Stimulated activated naive CD8-positive, alpha-beta T cell treated with anti-CD3 and anti-CD28 coated beads, Interleukin-15, amount 100 ng/mL, for 72 hours (primary cell): ENCODE data around the gene HAUS7.

Experiments
- ATAC-seq: fragments of 150-1000 bp; cut with Tn5 transposase; 2 replicates; pipeline ENCODE4 v1.10.0; 2021; ENCODE audit warnings: mild to moderate bottlenecking, moderate library complexity
- DNase-seq, 2 donors: peaks; one replicate each; pipeline ENCODE4 v3.0.0; 2021 to 2022
- H3K27ac Mint-ChIP-seq, 2 donors: one replicate each; pipeline ENCODE4 v1.8.0; 2022; ENCODE audit warnings: mild to moderate bottlenecking in 2 of 2, mixed read lengths in 2 of 2, moderate library complexity in 2 of 2
- H3K27me3 Mint-ChIP-seq: one replicate; pipeline ENCODE4 v1.8.0; 2022; ENCODE audit warnings: mixed read lengths
- H3K4me1 Mint-ChIP-seq: one replicate; pipeline ENCODE4 v1.8.0; 2022; ENCODE audit warnings: mild to moderate bottlenecking, mixed read lengths
- H3K4me3 Mint-ChIP-seq, 2 donors: one replicate each; pipeline ENCODE4 v1.8.0; 2022; ENCODE audit warnings: mild to moderate bottlenecking in 2 of 2, mixed read lengths in 2 of 2, moderate library complexity in 1 of 2
- H3K9me3 Mint-ChIP-seq, 2 donors: one replicate each; pipeline ENCODE4 v1.8.0; 2022; ENCODE audit warnings: mixed read lengths in 2 of 2

HAUS7 gene

DNA sequence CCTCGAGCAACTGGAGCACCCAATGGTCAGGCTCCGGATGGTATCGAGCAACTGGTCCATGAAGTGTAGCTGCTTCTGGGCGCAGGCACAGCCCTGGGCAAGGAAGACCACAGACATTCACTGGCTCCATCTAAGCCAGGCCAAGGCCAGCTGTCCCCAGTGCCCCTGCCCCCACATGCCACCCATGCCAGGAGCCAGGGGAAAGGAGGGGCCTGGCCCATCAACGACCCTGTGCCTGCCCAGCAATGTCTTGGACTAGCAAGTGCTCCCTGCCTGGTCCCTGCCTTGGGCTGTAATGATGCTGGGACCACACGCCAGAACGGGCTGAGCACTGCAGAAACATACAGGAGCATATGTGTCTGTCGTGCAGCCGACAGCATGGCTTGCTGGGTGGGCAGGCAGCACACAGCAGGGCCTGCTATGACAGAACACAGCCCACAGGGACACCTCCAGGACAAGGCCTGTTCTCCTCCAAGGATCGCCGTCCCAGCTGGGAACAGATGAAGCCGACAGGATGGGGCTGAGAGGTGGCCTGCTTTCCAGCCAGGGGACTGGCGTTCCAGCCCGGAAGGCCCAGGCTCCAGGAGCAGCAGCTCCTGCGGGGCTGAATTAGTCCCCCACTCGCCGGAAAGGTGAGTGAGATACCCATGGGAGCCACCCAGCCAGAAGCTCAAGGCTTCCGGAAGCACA is 13.1 kb downstream of the HAUS7 start:
- Mint-ChIP-seq H3K4me3 (no peak overlapping the region), H3K4me1 (no peaks in the 10 kb centered on the region), H3K9me3 (no peaks in the 10 kb centered on the region), H3K27me3 (no peaks in the 10 kb centered on the region), H3K27ac (peak overlapping the region in 1 of 2 donors; percentile 34)
- ATAC-seq (no peak), DNase-seq (no peak)

DNA sequence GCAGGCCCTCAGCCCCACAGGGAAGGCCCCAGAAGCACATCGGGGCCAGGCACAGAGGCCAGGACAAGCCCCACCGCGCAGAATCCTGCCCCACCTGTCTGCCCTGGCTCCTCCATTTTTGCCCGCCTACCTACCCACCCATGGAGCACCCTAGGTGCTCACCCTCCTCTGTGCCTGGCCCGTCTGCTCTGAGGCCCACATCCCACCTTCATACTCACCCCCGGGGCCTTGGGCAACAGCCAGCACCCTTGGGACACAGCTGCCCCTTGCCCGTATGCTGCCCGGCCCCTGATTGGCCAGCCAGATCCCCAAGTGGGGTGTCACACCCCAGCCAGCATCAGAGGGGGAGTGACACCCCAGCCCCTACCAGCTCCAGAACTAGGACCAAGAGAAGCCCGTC is 13.7 kb downstream of the HAUS7 start:
- DNase-seq (no peak), ATAC-seq (no peak)
- no peaks in the 10 kb centered on the region for H3K27me3 Mint-ChIP-seq
- H3K4me1 Mint-ChIP-seq, result no peaks in the 10 kb centered on the region
- H3K4me3 Mint-ChIP-seq, result no peak overlapping the region
- H3K9me3 Mint-ChIP-seq, result no peaks in the 10 kb centered on the region
- H3K27ac Mint-ChIP-seq, result peak overlapping the region in 1 of 2 donors; percentile 67

DNA sequence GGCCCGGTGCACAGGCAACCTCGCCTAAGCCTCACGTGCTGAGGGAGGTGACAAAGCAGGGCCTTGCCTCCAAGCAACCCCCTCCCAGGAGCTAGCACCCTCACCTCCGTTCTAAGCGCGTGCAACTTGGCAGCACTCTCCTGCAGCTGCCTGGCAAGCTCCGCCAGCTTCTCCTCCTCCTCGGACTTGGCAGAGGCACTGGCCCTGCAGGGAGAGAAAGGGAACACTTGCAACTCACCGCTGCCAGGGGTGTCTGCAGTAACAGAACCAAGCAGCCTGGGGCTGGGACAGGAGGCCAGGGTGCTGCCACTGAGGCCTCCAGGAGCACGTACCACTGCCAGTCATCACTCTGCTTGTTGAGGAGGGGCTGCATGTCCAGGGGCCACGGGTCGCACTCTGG is 14.2 kb downstream of the HAUS7 start:
- Mint-ChIP-seq H3K27me3 (no peaks in the 10 kb centered on the region), H3K9me3 (no peaks in the 10 kb centered on the region), H3K4me3 (no peak overlapping the region), H3K27ac (no peak overlapping the region), H3K4me1 (no peaks in the 10 kb centered on the region)
- ATAC-seq, result no peak
- no peak for DNase-seq

DNA sequence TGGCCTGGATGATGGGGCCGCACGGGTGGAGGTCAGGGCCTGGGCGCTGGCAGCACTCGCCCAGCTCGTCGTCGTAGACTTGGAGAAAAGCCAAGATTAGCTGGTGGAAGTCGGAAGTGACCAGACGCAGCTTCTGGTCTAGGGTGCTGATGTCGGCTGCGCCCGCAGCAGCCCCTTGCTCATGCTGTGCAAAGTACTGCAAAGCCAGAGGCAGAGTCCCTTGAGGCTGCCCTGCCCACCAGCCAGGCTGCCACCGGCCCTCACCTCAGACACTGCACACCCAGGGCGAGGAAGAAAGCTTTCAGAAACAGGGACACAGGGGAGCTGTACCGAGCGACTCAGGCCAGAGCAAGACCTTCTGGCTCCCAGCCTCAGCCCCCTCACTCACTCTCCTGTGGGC is 14.8 kb downstream of the HAUS7 start:
- Mint-ChIP-seq H3K4me3 (no peak overlapping the region), H3K27me3 (no peaks in the 10 kb centered on the region), H3K9me3 (no peaks in the 10 kb centered on the region), H3K27ac (no peak overlapping the region), H3K4me1 (no peaks in the 10 kb centered on the region)
- no peak for DNase-seq
- no peak for ATAC-seq

DNA sequence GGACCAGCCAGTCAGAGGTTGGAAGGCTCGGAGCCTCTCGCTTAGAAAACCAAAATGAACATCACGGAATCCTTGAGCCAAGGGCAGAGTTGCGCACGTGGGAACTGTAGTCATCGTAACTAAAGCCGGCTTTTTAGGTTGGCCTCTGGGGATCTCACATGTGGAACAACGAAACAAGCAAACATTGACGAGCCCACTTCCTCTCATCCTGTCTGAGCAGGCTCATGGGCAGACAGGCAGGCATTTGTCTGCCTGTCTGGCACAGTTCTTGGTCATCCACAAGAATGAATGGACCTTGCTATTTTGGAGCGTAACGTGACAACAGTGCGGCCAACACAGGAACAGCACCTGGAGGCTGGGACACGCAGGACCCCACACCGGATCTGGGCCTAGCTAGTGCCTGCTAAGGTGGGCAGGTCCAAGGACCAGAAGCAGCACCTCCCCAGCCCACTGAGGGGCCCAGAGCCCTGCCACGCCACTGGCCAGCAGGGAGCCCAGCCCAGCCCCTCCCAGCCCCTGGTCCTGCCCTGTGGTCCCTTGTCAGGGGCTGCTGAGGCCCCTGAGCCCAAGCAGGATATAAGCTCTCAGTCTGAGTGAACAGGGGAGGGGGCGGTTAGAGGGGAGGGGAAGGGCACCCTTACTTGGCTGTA is 15.3 kb downstream of the HAUS7 start:
- Mint-ChIP-seq H3K9me3 (no peaks in the 10 kb centered on the region), H3K27ac (no peak overlapping the region), H3K4me3 (no peak overlapping the region), H3K27me3 (no peaks in the 10 kb centered on the region), H3K4me1 (no peaks in the 10 kb centered on the region)
- no peak for DNase-seq
- ATAC-seq, result no peak

DNA sequence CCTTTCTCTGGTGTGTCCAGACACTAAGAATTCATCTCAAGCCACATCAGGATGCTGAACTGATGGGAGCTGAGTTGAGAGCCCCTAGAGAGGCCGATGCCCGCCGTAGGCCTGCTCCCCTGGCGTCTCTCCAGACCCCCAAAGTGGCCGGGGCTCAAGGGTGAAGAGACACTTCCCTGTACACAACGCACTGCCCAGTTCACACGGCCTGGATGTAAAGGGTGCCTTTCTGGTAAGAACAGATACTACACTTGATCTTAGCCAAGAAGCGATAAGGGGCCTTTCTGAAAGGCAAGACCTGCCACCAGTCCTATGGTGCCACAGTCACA is 19.5 kb downstream of the HAUS7 start:
- no peaks in the 10 kb centered on the region for H3K9me3 Mint-ChIP-seq
- H3K4me3 Mint-ChIP-seq, result no peak overlapping the region
- ATAC-seq, result no peak
- H3K4me1 Mint-ChIP-seq, result no peaks in the 10 kb centered on the region
- no peak for DNase-seq
- H3K27ac Mint-ChIP-seq, result no peak overlapping the region
- H3K27me3 Mint-ChIP-seq, result no peaks in the 10 kb centered on the region

DNA sequence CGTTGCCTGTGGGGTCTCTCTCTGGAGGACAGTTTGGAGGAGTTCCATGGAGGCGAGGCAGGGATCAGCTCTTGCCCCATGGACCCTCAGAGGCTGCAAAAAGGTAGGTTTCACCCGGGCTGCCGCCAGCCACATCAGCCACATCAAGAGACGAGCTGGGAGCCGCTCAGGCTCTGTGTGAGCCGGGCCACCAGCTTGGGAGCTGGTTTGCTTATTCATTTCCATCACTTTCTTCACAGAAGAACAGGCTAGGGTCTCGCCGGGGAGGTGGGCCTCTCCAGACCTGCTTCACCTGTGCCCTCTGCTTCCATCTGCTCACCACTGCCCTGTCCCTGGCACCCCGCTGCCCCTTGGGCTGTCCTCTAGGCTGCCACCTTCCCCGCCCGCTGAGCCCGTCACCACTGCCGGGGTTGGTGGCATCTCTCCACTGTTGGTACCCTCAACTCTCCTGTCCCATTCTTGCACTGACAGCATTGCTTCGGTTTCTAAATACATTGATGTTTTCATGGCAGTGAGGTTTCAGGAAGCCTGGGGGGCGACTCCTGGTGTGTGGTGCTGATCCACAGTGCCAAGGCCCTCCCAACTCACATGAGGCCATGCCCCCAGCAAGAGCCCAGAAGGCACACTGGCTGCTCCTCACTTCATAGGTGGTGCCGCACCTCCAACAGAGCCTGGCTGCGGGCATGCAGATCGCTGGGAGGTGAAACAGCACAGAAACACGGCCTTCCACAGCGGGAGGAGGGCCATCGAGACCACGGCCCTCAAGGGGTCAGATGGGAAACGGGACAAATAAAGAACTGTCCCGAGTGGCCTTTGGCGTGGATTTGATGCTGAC is 20.0 kb downstream of the HAUS7 start:
- ATAC-seq (no peak), DNase-seq (no peak)
- no peaks in the 10 kb centered on the region for H3K4me1 Mint-ChIP-seq
- H3K9me3 Mint-ChIP-seq, result no peaks in the 10 kb centered on the region
- H3K4me3 Mint-ChIP-seq, result no peak overlapping the region
- no peaks in the 10 kb centered on the region for H3K27me3 Mint-ChIP-seq
- H3K27ac Mint-ChIP-seq, result no peak overlapping the region

DNA sequence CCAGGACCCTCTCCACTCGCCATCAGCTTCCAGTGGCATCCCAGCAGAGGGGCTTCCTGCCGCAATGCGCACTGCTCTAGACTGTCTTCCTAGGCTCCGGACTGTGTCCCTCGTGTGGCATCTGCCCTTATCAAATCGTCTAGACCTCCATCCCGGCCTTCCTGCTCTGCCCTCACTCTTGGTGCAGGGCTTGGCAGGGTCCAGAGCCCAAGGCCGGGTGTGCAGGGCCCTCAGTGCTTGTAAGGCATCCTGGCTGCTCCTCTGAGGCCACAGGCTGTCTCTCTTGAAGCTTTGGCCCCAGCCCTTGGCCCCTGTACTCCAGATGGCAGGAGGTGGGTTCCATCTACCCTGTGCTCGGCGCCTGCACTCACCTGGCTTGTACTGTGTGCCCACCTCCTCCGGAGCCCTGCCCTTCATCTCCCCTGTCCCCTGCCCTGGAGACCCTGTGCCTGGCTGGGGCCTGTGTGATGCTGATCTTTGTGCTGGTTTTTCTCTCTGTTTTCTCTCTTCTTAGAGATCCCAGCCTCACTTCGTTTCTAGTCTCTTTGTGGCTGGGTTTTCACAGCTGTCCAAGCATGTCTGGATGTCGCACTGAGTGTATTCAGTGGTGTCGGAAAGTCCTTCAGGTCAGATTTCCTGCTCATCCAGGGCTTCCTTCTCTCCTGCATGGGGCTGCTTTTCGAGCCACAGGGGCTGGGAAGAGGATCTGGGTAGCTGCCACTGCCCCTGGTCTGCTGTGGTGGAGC is 20.8 kb downstream of the HAUS7 start:
- ATAC-seq, result no peak
- Mint-ChIP-seq H3K4me1 (no peaks in the 10 kb centered on the region), H3K27me3 (no peaks in the 10 kb centered on the region), H3K4me3 (no peak overlapping the region), H3K9me3 (no peaks in the 10 kb centered on the region), H3K27ac (no peak overlapping the region)
- DNase-seq, result no peak

DNA sequence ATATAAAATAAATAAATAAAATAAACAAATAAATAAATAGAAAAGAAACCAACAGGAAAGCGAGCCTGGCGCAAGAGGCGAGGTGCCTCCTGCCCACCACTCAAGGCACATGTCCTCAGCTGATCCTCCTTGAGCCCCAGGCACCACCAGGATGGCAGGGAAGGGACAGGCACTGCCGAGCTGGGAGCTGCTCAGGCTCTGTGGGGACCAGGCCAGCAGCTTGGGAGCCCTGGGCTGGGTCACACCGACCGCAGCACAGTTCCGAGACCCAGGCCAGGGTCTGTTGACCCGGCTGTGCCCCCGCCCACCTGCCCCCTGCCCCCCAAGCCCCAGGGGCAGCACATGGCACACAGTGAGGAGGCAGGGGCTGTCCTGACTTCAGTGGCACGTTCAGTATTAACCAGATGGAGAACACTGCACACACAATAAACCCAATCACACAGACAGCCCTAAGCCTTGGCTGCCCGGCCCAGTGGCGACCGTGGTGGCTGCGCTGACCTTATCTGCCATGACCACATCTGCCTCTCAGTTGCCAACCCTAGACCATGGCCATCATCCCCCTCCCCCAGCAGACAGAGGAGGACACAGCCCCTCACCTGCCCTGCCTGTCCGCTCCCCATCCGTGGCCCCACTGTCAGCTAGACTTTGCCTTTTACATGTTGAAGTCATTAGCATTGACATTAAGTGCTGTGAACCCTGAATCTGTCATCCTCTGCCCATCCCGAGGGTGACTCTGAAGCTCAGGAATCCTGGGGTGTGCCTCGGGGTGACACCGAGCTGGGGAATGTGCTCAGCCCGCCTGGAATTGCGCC is 21.6 kb downstream of the HAUS7 start:
- H3K27me3 Mint-ChIP-seq, result no peaks in the 10 kb centered on the region
- no peak overlapping the region for H3K4me3 Mint-ChIP-seq
- no peak for DNase-seq
- H3K27ac Mint-ChIP-seq, result no peak overlapping the region
- no peak for ATAC-seq
- H3K4me1 Mint-ChIP-seq, result no peaks in the 10 kb centered on the region
- no peaks in the 10 kb centered on the region for H3K9me3 Mint-ChIP-seq

DNA sequence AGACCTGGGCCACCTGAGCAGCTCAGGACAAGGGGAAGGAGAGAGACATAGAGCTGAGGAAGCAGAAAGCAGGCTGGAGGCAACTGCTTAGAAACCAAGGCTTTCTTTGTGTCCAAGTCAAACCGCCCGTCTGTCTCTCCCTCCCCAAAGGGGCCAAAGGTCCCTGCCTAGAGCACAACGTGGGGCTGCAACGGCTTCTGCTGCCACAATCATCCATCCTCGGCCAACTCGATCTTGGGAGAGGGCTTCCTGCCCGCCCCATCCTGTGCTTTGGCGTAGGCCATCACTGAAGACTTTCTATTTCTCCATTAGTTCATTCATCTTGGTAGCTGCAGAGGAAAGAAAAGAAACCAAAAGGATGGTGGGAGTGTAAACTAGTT is 22.8 kb downstream of the HAUS7 start:
- H3K9me3 Mint-ChIP-seq, result no peaks in the 10 kb centered on the region
- DNase-seq, result no peak
- no peak for ATAC-seq
- no peaks in the 10 kb centered on the region for H3K4me1 Mint-ChIP-seq
- no peaks in the 10 kb centered on the region for H3K27me3 Mint-ChIP-seq
- no peak overlapping the region for H3K4me3 Mint-ChIP-seq
- no peak overlapping the region for H3K27ac Mint-ChIP-seq

DNA sequence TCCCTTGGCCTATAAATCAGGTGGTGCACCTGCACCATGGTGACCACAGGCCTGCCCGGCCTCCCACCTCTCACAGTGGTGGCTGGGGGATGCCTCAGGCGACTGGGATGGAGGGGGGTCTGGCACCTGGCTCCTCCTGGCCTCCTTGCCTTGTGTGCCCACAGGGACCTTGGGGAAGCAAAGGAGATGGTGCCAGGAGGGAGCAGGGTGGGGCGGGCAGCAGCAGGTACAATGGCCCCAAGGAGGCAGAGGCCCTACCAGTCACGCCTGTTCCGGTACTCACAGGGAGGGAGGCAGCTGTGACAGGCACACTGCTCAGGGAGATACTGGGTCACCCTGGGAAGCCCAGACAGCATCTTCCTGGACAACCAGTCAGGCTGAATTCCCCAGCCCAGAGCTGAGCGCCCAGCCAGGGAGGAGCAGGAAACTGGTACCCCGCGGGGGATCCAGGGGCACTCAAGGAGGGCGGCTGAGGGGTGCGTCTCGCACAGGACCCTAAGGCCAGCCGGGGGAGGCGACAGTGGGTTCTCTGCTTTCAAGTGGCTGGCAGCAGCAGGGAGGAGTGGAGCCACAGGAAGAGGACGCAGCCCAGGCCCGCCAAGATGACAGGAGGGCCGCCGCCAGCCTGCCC is 23.3 kb downstream of the HAUS7 start:
- no peaks in the 10 kb centered on the region for H3K4me1 Mint-ChIP-seq
- ATAC-seq (peak; percentile 16), DNase-seq (no peak)
- peak overlapping the region in 1 of 2 donors; percentile 87 for H3K27ac Mint-ChIP-seq
- H3K4me3 Mint-ChIP-seq, result no peak overlapping the region
- no peaks in the 10 kb centered on the region for H3K9me3 Mint-ChIP-seq
- no peaks in the 10 kb centered on the region for H3K27me3 Mint-ChIP-seq

DNA sequence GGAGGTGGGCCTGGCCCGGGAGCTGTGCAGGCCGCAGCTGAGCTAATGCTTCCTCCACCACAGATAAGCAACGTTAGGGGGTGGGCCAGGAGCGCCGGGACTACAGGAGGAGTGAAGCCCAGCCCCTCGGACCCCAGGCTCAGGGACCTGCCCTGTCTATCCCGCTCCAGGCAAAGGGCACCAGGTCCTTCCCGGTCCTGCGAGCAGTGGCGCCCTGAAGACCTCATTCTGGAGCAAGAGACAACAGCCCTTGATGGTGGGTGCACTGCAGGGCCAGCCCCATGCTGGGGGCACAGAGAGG is 23.8 kb downstream of the HAUS7 start:
- DNase-seq (no peak), ATAC-seq (no peak)
- Mint-ChIP-seq H3K4me1 (no peaks in the 10 kb centered on the region), H3K9me3 (no peaks in the 10 kb centered on the region), H3K4me3 (no peak overlapping the region), H3K27me3 (no peaks in the 10 kb centered on the region), H3K27ac (no peak overlapping the region)

DNA sequence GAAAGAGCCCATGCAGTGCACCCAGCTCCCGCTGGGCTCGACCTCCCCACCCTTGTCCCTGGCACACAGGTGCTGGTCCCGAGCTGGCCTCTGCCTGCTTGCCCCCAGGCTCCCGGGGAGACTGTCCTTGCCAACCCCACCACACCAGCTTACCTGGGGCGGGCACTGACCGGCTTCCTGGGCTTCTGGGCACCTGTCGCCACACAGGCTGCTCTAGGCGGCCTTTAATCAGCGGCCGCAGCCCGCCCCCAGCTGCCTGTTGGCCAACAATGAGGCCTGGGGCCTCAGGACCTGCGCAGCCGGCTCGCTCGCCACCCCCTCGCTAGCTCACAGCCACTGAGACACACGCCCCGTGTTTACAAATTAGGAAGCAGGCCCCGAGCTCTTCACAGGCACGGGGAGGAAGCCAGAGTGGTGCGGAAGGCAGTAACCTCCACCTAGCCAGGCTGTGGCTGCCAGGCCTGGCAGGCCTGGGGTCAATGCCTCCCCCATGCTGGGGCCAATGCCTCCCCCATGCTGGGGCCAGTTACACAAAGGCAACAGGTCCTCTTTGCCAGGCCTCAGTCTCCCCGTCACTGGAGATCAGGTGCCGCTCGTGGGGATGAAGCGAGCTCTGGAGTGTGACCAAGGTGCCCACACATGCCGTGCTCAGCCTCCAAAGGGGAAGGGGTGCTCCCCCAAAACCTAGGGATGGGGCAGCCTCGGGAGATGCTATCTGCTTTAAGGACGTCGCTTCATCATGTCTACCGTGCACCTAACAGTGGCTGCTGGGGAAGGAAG is 24.3 kb downstream of the HAUS7 start, which contains the start of gene TREX2:
Gene TREX2 (minus strand): TSS at position 201 of the 780 bp plus-strand sequence. CDS start 626 bp downstream, outside the sequence.
- Mint-ChIP-seq H3K27me3 (no peaks in the 10 kb centered on the region), H3K9me3 (no peaks in the 10 kb centered on the region), H3K27ac (no peak within 1 kb of the TSS), H3K4me1 (no peaks in the 10 kb centered on the region), H3K4me3 (no peak within 1 kb of the TSS)
- DNase-seq, result no peak
- ATAC-seq, result no peak

DNA sequence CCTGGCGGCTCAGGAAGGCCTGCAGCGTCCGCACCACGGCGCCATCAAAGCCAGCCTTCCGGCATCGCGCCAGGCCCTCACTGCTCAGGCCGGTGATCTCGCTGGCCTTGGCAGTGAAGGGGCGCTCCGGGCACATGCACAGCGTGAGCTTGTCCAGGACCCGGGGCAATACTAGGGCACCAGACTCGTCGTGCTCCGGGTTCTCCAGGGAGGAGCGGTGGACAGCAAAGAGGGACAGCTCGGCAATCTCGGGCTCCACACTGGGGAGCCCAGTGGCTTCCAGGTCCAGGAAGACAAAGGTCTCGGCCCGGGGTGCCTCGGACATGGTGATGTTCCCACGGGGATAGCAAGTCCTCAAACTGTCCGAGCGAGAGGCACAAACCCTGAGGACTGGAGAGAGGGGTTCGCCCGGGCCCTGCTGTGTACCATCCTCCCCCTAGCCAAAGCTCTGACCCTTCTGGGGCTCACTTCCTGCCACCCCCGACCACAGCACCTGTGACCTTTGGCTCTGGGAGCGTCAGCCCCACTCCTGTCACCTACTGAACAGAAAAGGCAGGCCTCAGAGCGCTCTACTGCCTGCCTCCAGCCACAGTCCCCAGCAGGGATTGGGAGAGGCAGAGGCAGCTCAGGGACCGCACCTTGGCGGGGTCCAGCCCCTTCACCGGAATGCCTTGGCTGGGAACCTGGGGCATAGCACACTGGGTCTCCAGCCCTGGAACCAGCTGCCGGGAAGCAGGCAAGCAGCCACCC is 25.1 kb downstream of the HAUS7 start:
- Mint-ChIP-seq H3K9me3 (no peaks in the 10 kb centered on the region), H3K27ac (no peak overlapping the region), H3K27me3 (no peaks in the 10 kb centered on the region), H3K4me3 (no peak overlapping the region), H3K4me1 (no peaks in the 10 kb centered on the region)
- ATAC-seq (no peak), DNase-seq (no peak)
